IPS-15b (cell line): ENCODE results near the gene LINC01488.

ENCODE experiments used
- H3K27me3 ChIP-seq: one replicate; pipeline ENCODE4 v1.6.1; 2013; ENCODE audit warnings: low read length; ENCODE audit not compliant: control insufficient read depth, insufficient read depth
- H3K36me3 ChIP-seq: one replicate; pipeline ENCODE4 v1.6.1; 2013; ENCODE audit warnings: low read length; ENCODE audit not compliant: control insufficient read depth, insufficient read depth
- H3K4me1 ChIP-seq: one replicate; pipeline ENCODE4 v1.6.1; 2013; ENCODE audit warnings: mild to moderate bottlenecking, low read length; ENCODE audit not compliant: control insufficient read depth, insufficient read depth
- H3K4me3 ChIP-seq: one replicate; pipeline ENCODE4 v1.5.1; 2013; ENCODE audit warnings: low read depth, low read length
- H3K9ac ChIP-seq: one replicate; pipeline ENCODE4 v1.6.1; 2013; ENCODE audit warnings: low read depth, mild to moderate bottlenecking, low read length
- H3K9me3 ChIP-seq: one replicate; pipeline ENCODE4 v1.6.1; 2013; ENCODE audit warnings: mild to moderate bottlenecking, low read length; ENCODE audit not compliant: control insufficient read depth, insufficient read depth

Gene LINC01488

DNA sequence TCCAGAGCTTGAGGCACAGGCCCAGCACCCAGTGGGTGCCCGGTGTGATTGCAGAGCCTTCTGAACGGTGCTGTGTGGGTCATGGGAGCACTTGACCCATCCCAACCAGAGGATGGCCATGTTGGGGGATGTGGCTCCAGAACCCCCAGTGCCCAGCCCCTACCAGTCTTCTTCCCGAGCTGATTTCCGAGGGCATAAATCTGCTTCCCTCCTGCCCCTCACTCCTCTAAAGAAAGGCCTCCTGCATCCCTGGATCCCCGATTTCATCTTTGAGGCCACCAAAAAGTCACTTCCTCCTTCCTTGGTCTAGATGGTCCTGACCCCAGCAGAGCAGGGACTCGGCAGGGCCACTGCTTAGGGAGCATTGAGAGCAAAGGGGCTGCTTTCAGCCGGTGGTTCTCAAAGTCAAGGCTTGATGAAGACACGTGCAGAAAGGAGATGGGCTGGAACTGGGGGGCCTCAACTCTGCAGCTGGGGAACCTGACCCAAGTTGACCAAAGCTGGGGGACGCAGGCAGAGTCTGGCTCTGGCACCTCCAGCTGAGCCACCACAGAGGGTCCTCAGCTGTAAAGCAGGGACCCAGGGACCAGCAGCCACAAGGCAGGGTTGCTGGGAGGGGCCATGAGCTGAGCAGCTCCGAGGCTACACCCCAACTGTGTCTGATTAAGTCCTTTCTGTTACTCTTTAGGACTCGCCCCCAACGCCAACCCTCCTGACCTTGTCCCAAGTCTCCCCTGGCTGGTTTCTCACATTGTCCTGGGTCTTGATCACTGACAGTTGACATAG lies 56.6 kb downstream of the LINC01488 start:
- Histone ChIP-seq H3K9ac (no peak overlapping the region), H3K9me3 (no peaks in the 10 kb centered on the region), H3K27me3 (no peaks in the 10 kb centered on the region), H3K36me3 (no peaks in the 10 kb centered on the region), H3K4me1 (no peaks in the 10 kb centered on the region), H3K4me3 (no peak overlapping the region)

DNA sequence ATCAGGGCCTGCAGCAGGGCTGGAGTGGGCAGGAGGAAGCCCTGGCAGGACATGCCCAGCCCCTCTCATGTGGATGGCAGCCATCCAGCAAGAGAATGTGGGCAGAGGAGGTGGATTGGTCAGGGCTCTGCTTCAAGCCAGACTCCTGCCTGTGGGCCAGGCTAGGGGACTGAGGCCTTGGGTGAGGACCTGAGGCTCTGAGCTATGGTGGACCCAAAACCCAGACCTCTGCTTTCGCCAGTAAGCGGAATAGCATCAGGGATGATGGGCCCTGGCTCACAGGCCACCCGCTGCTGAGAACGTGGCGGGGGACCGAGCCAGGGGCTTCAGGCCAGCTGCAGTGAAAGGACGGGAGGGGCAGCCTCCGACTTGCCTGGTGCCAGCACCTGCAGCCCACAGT lies 57.4 kb downstream of the LINC01488 start:
- Histone ChIP-seq H3K36me3 (no peaks in the 10 kb centered on the region), H3K27me3 (no peaks in the 10 kb centered on the region), H3K9ac (no peak overlapping the region), H3K4me3 (no peak overlapping the region), H3K4me1 (no peaks in the 10 kb centered on the region), H3K9me3 (no peaks in the 10 kb centered on the region)

DNA sequence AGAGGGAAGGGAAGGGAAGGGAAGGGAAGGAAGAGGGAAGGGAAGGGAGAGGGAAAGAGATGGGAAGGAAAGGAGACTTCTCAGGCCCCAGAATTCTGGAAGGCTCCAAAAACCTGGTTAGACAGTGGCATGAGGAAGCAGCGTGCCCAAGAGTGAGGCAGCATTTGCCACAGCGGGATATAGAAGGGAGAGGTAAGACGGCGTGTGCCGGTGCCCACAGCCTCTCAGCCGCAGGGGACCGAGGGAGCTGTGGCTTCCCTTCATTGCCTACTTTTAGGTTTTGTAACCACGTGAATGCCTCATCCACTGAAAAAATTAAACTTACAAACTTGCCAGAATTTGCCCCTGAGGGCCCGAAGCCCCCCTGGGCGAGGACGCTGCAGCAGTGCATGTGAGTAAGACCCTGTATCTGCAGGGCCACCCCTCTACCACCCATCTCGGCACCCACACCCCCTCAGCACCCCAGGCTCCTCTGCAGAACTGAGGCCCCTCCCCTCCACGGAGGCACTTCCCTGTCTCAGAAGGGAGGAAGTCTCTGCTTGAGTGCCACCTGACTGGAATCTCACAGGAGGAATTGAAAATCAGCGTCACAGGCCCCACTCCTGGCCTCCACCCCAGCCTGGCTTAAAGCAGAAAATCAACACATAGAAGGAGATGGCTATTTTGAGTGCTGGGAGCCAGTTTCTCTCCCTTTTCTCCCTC lies 58.1 kb downstream of the LINC01488 start:
- Histone ChIP-seq H3K9me3 (no peaks in the 10 kb centered on the region), H3K4me3 (no peak overlapping the region), H3K4me1 (no peaks in the 10 kb centered on the region), H3K9ac (no peak overlapping the region), H3K36me3 (no peaks in the 10 kb centered on the region), H3K27me3 (no peaks in the 10 kb centered on the region)

DNA sequence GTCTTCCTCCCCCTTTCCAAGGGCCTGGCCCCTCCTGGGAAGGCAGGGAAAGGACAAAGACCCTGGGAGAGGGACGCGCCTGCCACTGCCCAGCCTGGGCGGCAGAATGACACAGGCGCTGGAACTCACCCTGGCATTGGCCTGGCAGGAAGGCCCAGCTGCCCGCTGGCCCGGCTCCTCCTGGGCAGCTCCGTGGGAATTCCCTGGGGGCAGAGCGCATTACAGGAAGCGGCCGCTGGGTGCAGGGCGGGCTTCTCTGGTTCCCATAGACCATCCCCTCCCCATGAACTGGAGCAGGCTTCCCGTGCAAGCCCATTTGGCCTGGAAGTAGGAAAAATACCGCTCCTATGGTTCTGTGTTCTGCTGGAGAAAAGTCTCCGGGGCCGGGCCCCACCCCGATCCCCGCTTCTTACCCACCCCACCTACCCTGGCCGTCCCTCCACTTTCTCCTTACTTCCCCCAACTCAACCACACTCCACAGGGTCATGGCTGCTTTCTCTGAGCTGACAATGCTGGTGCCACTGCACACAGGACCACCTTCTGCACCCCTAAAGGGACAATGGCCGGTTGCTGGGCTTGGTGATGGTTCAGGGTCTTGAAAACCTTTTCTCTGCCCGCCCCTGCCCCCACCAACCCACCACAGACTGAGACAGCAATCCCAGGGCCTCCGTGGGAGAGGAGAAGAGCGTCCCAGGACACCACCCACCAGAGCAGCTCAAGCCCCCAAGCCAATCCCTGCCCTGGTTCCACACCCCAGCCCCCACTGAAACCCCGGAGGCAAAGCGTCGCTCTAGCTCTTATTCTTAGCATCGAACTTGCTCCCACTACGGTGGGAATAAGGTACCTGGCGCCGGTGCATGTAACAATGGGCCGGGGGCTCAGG lies 58.9 kb downstream of the LINC01488 start:
- Histone ChIP-seq H3K9me3 (no peaks in the 10 kb centered on the region), H3K4me1 (no peaks in the 10 kb centered on the region), H3K4me3 (no peak overlapping the region), H3K9ac (no peak overlapping the region), H3K27me3 (no peaks in the 10 kb centered on the region), H3K36me3 (no peaks in the 10 kb centered on the region)

DNA sequence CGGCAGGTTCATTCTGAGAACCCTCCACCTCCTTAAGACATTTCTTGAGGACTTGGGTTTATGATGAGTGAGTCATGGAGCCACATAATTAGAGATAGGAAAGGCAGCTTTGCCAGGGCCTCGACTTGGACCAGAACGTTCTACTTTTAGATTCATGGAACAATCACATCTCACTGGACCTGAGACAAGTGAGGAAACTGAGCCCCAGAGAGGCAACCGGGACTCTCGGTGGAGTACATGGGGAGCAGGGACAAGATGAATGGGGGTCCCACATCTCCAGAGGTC lies 59.5 kb downstream of the LINC01488 start:
- Histone ChIP-seq H3K4me1 (no peaks in the 10 kb centered on the region), H3K36me3 (no peaks in the 10 kb centered on the region), H3K27me3 (no peaks in the 10 kb centered on the region), H3K4me3 (no peak overlapping the region), H3K9me3 (no peaks in the 10 kb centered on the region), H3K9ac (no peak overlapping the region)

DNA sequence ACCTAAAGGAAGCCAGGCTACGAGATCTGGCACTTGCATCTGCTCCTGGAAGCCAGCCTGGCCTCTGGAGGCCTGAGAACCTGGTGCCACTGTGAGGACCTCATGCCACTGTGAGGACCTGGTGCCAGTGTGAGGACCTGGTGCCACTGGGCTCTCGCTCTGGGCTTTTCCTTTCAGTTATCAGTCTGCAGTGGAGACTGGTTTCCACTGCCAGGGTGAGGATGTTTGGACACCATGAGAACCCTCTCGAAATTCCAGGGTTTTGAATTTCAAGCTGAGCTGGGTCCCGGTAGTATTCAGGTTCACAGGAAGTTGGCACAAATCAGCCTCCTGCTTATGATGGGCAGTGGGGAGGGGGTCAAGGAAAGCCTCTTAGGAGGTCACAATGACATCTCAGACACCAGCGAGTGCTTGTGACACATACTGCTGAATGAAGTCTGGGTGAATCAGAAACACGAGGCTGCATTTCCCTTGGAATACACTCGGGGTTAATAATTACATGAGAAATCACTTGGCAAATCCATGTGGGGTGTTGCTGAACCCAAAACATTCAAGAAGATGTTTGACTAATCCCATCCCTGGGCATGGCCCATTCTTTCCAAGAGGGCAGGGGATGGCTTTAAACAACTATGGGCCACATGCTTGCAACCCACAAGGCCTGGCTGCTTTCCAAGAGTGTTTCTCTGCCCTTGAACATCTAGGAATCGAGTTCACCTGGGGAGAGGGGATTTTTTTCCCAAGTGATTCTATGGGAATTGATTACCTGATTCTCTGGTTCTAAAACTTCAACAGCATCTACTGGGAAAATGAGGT lies 60.2 kb downstream of the LINC01488 start:
- Histone ChIP-seq H3K9ac (no peak overlapping the region), H3K27me3 (no peaks in the 10 kb centered on the region), H3K9me3 (no peaks in the 10 kb centered on the region), H3K4me1 (no peaks in the 10 kb centered on the region), H3K36me3 (no peaks in the 10 kb centered on the region), H3K4me3 (no peak overlapping the region)

DNA sequence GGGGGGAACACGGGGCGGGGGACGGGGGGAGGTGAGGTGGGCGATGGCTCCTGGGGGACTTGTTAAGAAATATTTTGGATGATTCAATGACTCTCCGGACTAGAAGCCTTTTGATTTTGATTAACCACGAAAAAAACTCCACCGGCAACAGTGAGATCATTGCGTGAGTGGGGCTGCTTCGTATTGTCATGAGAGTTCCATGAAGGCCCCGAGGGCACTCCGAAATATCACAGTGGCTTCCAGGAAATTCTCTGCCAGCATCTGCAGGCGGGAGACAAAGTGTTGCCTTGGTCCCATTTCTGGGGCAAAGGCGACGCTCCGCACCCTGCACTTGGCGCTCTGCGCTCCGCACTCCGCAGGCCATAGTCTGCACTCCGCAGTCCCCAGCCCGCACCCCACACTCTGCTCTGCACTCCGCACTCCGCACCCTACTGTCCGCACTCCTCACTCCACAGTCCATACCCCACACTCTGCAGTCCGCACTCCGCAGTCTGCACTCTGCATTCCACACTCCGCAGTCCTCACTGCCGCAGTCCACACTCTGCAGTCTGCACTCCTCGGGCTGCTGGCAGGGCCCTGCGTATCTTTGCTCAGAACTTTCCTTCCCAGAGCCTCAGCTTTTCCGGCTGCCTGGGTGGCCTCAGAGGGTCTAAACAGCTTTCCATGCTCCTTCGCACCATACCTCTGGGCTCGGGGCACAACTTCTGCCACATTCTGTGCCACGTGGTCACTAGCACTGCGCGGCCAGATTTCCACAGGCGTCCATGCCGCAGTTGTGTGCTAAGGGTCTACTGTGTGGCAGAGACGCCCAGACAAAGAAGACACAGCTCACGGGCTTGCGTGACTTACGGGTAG lies 61.1 kb downstream of the LINC01488 start:
- Histone ChIP-seq H3K9me3 (no peaks in the 10 kb centered on the region), H3K36me3 (no peaks in the 10 kb centered on the region)

More for the DNA sequence above, 61.1 kb downstream of the LINC01488 start:
- Histone ChIP-seq H3K4me1 (no peaks in the 10 kb centered on the region), H3K27me3 (no peaks in the 10 kb centered on the region), H3K4me3 (no peak overlapping the region), H3K9ac (no peak overlapping the region)
